ENCODE results near the gene CYS1. TPM values are rescaled to one million over a fixed set of nuclear protein-coding genes. Genes with fewer than 3 reads are reported as not detected.
"Not testable (repeated sequence)": the region's sequence is repeated elsewhere in the genome, so short reads cannot be mapped to it uniquely, and the experiment has no call there.

CYS1 gene, protein sequence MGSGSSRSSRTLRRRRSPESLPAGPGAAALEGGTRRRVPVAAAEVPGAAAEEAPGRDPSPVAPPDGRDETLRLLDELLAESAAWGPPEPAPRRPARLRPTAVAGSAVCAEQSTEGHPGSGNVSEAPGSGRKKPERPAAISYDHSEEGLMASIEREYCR
- total RNA-seq: 34.2 and 223 TPM in 2 replicates

DNA sequence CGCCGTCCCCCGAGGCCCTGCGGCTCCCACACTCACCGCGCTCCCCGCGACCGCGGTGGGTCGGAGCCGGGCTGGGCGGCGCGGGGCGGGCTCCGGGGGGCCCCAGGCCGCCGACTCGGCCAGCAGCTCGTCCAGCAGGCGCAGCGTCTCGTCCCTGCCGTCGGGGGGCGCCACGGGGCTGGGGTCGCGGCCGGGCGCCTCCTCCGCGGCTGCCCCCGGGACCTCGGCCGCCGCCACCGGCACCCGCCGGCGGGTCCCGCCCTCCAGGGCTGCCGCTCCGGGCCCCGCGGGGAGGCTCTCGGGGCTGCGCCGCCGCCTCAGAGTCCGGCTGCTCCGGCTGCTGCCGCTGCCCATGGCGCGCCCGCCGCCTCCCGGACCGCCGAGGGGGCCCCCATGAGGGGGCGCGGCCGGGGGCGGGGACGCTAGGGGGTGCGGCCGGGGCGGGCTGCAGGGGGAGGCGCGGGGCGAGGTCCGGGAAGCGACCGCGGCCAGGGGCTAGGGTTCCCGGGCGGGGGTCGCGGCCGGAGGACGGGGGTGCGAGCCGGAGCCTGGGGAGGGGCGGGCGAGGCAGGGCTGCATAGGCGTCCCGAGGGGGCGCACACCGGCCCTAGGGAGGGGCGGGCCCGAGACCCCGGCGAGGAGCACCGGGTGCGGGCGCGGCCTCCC lies at the start of gene CYS1:
Gene CYS1, minus strand, starts transcription at position 542 of the 666 bp plus-strand sequence. Its CDS starts 188 bp downstream, at position 354.
- DNase-seq (ENCODE audit: low read depth): no peak

- no peak for DNase-seq (ENCODE audit: low read depth)
Measured at GRCh38 chr2:10129490-10129889, 49.3 kb upstream of the CYS1 start.

- DNase-seq (ENCODE audit: low read depth): no peak
Measured at GRCh38 chr2:10128420-10128819, 48.2 kb upstream of the CYS1 start.

DNA sequence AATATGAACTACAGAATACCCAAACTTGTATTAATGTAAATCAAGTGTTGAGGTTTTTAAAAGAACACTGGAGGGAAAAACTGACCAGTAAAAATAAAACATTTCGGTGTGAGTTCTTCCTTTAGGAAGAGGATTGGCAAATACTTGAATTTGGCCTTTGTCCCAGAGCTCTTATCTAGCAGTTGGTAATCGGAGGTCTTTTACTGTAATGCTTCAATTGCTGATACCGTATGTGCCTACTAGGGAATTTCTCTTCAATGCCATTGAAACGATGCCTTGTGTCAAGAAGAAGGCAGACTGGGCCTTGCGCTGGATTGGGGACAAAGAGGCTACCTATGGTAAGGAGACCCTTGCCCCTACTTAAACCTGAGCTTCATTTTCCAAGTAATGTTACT lies 46.4 kb upstream of the CYS1 start:
- DNase-seq (ENCODE audit: low read depth): no peak

DNA sequence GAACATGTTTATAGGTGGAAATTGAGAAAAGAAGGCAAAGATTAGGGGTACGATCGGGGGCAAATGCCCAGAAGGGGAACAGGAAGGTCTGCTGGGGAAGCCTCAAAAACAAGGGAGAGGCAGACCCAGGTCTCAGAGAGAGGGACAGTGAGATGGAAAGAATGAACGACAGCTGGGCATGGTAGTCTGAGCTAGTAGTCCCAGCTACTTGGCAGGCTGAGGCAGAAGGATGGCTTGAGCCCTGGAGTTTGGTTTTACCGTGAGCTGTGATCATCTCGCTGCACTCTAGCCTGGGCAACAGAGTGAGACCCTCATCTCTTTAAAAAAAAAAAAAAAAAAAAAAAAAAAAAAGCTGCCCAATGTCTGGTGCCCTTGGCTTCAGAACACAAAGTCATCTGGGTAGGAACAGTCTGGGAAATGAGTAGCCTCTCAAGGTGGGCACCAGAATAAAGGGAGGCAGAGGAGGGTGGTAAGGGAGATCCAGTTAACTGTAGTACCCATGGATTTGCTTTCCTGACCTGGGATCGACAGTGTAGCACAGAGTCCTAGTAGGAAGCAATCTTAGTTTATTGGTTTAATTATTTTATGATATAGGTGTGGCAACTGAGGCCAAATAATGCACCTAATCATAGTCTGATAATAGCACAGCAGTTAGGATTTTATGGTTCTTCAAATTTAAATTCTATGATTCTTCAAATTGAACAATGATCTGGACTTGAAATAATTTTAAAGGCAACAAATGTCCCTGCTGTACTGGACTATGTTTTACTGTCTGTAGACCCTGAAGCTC lies 45.8 kb upstream of the CYS1 start:
- DNase-seq (ENCODE audit: low read depth): no peak

GRCh38 chr2:10124538-10125045 lies 44.4 kb upstream of the CYS1 start:
- peak; percentile 81 for DNase-seq (ENCODE audit: low read depth)

- DNase-seq (ENCODE audit: low read depth): no peak
Measured at GRCh38 chr2:10123281-10123680, 43.1 kb upstream of the CYS1 start.

DNA sequence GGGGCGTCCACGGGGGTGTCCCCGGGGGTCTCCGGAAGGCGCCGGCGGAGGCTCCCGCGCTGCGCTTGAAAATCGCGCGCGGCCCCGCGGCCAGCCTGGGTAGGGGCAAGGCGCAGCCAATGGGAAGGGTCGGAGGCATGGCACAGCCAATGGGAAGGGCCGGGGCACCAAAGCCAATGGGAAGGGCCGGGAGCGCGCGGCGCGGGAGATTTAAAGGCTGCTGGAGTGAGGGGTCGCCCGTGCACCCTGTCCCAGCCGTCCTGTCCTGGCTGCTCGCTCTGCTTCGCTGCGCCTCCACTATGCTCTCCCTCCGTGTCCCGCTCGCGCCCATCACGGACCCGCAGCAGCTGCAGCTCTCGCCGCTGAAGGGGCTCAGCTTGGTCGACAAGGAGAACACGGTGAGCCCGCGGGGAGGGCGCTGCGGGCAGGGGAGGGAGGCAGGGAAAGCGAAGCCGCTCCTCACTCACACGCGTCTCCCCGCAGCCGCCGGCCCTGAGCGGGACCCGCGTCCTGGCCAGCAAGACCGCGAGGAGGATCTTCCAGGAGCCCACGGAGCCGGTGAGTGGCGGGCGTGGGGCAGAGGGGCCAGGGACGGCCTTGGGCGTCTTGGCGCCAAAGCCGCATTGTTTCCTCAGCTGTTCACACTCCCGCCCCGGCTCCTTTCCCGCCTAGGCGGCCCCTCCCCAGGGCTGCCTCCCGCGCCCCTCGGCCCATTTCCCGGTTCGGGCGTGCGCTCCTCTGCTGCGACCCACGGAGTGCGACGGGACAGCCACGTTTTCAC lies 42.5 kb upstream of the CYS1 start, which contains the start of gene RRM2:
Gene RRM2, plus strand, starts transcription at position 240 of the 781 bp plus-strand sequence. Its CDS starts 60 bp downstream, at position 300.
- peak; percentile 80 for DNase-seq (ENCODE audit: low read depth)

DNA sequence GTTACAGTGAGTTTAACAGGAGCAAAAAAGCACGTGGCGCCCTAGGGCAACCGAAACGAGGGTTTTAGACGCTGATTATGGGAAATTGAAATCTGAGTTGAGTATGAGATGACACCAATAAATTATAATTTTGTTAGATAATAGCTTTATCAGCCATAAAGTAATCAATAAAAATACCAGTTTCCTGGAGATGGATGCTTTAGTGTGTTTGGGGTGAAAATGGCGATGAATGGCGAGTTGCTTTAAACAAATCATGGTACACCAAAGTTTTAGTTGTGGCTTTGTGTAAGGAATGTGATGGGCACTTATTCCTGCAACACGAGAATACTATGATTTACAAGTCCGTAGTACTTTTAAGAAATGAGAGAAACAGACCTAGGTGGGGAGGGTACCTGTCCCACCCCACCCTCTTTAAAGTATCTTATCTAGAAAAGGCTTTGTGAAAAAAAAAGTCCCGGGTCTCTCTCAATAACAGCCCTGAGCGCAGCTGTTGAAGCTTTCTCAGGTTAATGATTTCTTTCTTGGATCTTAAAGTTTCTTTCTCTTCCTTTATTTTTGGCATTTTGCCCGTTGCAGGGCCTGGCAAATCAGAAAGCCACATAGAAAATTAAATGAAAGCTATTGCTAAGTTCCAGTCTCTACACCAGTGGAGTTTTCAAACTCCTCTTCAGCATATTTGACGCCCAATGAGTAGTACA lies 40.8 kb upstream of the CYS1 start:
- DNase-seq (ENCODE audit: low read depth): peak; percentile 87

- DNase-seq (ENCODE audit: low read depth): peak; percentile 86
Measured at GRCh38 chr2:10120158-10120876, 40.1 kb upstream of the CYS1 start.

- no peak for DNase-seq (ENCODE audit: low read depth)
Measured at GRCh38 chr2:10119601-10120157, 39.5 kb upstream of the CYS1 start.

GRCh38 chr2:10119027-10119325 lies 38.8 kb upstream of the CYS1 start:
- DNase-seq (ENCODE audit: low read depth): no peak

DNA sequence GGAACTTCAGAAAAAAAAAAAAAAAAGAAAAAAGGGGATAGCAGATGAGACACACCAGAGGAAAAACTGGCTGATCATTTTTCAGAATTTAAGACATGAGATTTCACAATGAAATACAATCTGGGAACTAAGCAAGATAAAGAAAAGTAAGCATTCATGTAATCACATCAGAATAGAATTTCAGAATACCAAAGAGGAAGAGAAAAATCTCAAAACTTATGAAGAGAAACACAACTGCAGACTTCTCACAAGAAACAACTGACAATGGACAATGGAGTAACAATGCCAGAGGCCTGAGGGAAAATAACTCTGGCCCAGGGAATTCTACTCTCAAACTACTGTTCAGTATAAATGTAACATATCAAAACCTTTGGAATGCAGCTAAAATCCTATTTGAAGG lies 29.1 kb upstream of the CYS1 start:
- DNase-seq (ENCODE audit: low read depth): no peak

- DNase-seq (ENCODE audit: low read depth): not testable (repeated sequence)
Measured at GRCh38 chr2:10104906-10105305, 24.7 kb upstream of the CYS1 start.

GRCh38 chr2:10103179-10103578 lies 23.0 kb upstream of the CYS1 start:
- DNase-seq (ENCODE audit: low read depth): no peak

DNA sequence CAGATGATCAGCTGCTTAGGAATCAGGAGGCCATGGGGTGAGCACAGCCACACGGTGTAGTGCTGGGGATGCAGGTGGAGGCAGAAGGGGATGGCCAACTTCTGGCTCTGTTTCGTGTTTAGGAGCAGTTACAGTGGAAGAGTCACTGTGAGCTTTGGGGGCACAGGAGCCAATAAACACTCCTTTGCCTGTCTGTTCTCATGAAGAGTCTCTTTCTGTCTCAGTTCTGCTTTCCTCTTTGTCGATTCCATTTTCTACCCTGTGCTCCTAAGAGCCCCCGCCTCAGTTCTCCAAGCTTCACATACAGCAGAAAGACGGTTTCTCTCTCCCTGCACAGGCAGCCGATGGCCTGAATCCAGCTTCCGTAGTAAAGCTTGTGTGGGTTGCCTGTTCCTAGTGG lies 21.3 kb upstream of the CYS1 start:
- DNase-seq (ENCODE audit: low read depth): no peak

- DNase-seq (ENCODE audit: low read depth): peak; percentile 57
Measured at GRCh38 chr2:10097352-10098148, 17.3 kb upstream of the CYS1 start.

DNA sequence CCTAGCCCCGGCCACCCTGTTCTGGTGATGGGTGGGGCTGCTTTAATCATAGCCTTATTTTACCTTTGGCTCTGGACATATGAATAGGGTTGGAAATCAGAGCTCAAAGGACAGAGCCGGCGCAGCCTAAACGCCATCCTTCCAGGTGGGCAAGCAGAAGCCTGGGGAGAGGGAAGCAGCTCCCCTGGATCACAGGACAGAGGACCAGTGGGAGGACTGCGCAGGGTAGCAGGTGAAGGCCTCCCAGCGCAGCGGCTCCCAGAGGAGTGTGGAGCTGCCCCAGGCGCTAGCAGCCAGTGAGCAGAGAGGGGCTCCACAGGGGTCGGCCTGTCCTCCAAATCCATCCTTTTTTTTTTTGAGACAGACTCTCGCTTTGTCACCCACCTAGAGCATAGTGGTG lies 16.4 kb upstream of the CYS1 start:
- no peak for DNase-seq (ENCODE audit: low read depth)

GRCh38 chr2:10095175-10095574 lies 15.0 kb upstream of the CYS1 start:
- DNase-seq (ENCODE audit: low read depth): no peak

All from renal cortical epithelial cell (primary cell).